Endothelial cell of umbilical vein (primary cell): ENCODE results near the gene ZNF311. TPM values are rescaled to one million over a fixed set of nuclear protein-coding genes. Genes with fewer than 3 reads are reported as not detected.
A peak's percentile ranks its signal among the peaks of the same experiment; 100 is the strongest.

ENCODE experiments used
- BruUV-seq: library from RNA; stranded (reverse); fragments of 400-500 nt; replicated peaks from 2 replicates; lab custom pipeline; 2021; lab: Mats Ljungman, UMichigan
- CTCF ChIA-PET: fragments of 300-600, 350-600 bp; sonication (Branson Sonifier 250); formaldehyde crosslinking; loops from one replicate; lab custom pipeline; 2021; ENCODE audit warnings: antibody characterized with exemption, inconsistent platforms; lab: Charles Lee
- POLR2A ChIA-PET: fragments of 300-600, 350-600 bp; sonication (Branson Sonifier 250); formaldehyde crosslinking; loops from one replicate; lab custom pipeline; 2021; ENCODE audit warnings: antibody characterized with exemption, inconsistent platforms; lab: Charles Lee
- DNase-seq: peaks from one replicate; pipeline ENCODE4 v3.0.0-alpha.2; 2011; ENCODE audit warnings: low read depth, low spot score
- FAIRE-seq: peaks from 2 replicates; lab custom pipeline; 2011; peaks lifted over from hg19 to GRCh38; lab: Jason Lieb, UNC
- H2AFZ ChIP-seq: 2 replicates; pipeline ENCODE4 v1.6.0; 2012; ENCODE audit warnings: low read depth, low read length, control low read depth, inconsistent platforms
- H3K27ac ChIP-seq: 2 replicates; pipeline ENCODE4 v1.5.1; 2011; ENCODE audit warnings: low read depth, mild to moderate bottlenecking, control low read depth, low read length, moderate library complexity; ENCODE audit not compliant: insufficient read depth
- H3K27me3 ChIP-seq, 2 experiments: 2 replicates each; pipeline versions ENCODE4 v1.6.0 to v1.6.1; 2011; ENCODE audit warnings: low read length in 2 of 2, mixed read lengths in 1 of 2; ENCODE audit not compliant: control insufficient read depth in 2 of 2, insufficient read depth in 2 of 2
- H3K36me3 ChIP-seq, 2 experiments: 2 replicates in 1 of 2; 3 replicates in 1 of 2; pipeline ENCODE4 v1.5.1; 2011; ENCODE audit warnings: low read length in 2 of 2, mild to moderate bottlenecking in 1 of 2, moderate library complexity in 1 of 2; ENCODE audit not compliant: control insufficient read depth in 2 of 2, insufficient read depth in 2 of 2; ENCODE audit errors: extremely low read depth in 1 of 2
- H3K4me1 ChIP-seq: 3 replicates; pipeline ENCODE4 v1.5.1; 2011; ENCODE audit warnings: mild to moderate bottlenecking, low read length; ENCODE audit not compliant: control insufficient read depth, insufficient read depth; ENCODE audit errors: extremely low read depth
- H3K4me2 ChIP-seq: 2 replicates; pipeline ENCODE4 v1.6.1; 2011; ENCODE audit warnings: low read length, control low read depth, mixed read lengths; ENCODE audit not compliant: insufficient read depth
- H3K4me3 ChIP-seq, 3 experiments: fragments of 200-600 bp in 1 of 3; sonication (generic), shearing (Covaris generic) in 1 of 3; replicated peaks in 1 of 3; 2 replicates each; pipeline ENCODE4 v1.5.1; 2011 to 2016; ENCODE audit warnings: control low read depth in 3 of 3, low read length in 3 of 3, mild to moderate bottlenecking in 2 of 3, inconsistent platforms in 1 of 3, low read depth in 1 of 3, moderate library complexity in 1 of 3; ENCODE audit not compliant: insufficient read depth in 1 of 3
- H3K79me2 ChIP-seq: 2 replicates; pipeline ENCODE4 v1.6.0; 2012; ENCODE audit warnings: low read length, inconsistent platforms; ENCODE audit not compliant: control insufficient read depth, insufficient read depth
- H3K9ac ChIP-seq: replicated peaks from 2 replicates; pipeline ENCODE3; 2011; ENCODE audit warnings: low read length, control low read depth; ENCODE audit not compliant: insufficient read depth; ENCODE audit errors: extremely low read depth
- H3K9me1 ChIP-seq: replicated peaks from 3 replicates; pipeline ENCODE4 v1.6.0; 2011; ENCODE audit warnings: mild to moderate bottlenecking, low read length; ENCODE audit not compliant: control insufficient read depth, insufficient read depth; ENCODE audit errors: extremely low read depth
- H3K9me3 ChIP-seq: replicated peaks from 2 replicates; pipeline ENCODE4 v1.5.1; 2012; ENCODE audit warnings: low read length, inconsistent platforms; ENCODE audit not compliant: control insufficient read depth, insufficient read depth
- H4K20me1 ChIP-seq: replicated peaks from 2 replicates; pipeline ENCODE3; 2011; ENCODE audit warnings: mild to moderate bottlenecking, low read length; ENCODE audit not compliant: control insufficient read depth, insufficient read depth; ENCODE audit errors: extremely low read depth
- EZH2 ChIP-seq: IDR thresholded peaks from 2 replicates; pipeline ENCODE4 v1.6.1; 2012; ENCODE audit warnings: borderline replicate concordance, low read depth, mild to moderate bottlenecking, moderate library complexity, low read length, inconsistent platforms; ENCODE audit not compliant: severe bottlenecking
- FOS ChIP-seq: IDR thresholded peaks from 2 replicates; pipeline ENCODE4 v1.6.1; 2011; ENCODE audit warnings: mild to moderate bottlenecking, low read length, moderate library complexity, borderline replicate concordance; ENCODE audit not compliant: insufficient read depth
- GATA2 ChIP-seq: IDR thresholded peaks from 2 replicates; pipeline ENCODE4 v1.7.0; 2011; ENCODE audit warnings: low read depth, mild to moderate bottlenecking, moderate library complexity, mixed read lengths, low read length; ENCODE audit not compliant: insufficient read length, insufficient read depth
- JUN ChIP-seq: IDR thresholded peaks from 2 replicates; pipeline ENCODE4 v1.6.1; 2011; ENCODE audit warnings: borderline replicate concordance, low read depth; ENCODE audit not compliant: insufficient read length, insufficient read depth
- POLR2A ChIP-seq: IDR thresholded peaks from 2 replicates; pipeline ENCODE4 v1.6.1; 2012; ENCODE audit warnings: low read depth, mild to moderate bottlenecking, control low read depth, low read length
- POLR2AphosphoS5 ChIP-seq: IDR thresholded peaks from 2 replicates; pipeline ENCODE4 v1.6.1; 2012; ENCODE audit warnings: low read depth, mild to moderate bottlenecking, control low read depth, low read length, moderate library complexity; ENCODE audit not compliant: insufficient read depth
- dilution Hi-C: fragments of 300-500 bp; cut with MboI; formaldehyde crosslinking; loops from one replicate; pipeline ENCODE4 v1.15.0; 2019; ENCODE audit warnings: low sequenced_read_pairs; ENCODE audit not compliant: extremely low pct_ligation_motif_present
- intact Hi-C: fragments of 100-400 bp; cut with micrococcal nuclease; formaldehyde crosslinking; loops from one replicate; pipeline ENCODE4 v1.10.0; 2022
- polyA plus RNA-seq, 4 experiments: library from polyadenylated mRNA; depleted of rRNA in 3 of 4; stranded (reverse) in 3 of 4; unstranded in 1 of 4; fragments of >200 nt; gene quantifications; 2 replicates each; pipeline versions ENCODE4 v1.2.1 to v1.2.3, GENCODE V29; 2011 to 2012; ENCODE audit warnings: missing spikeins in 1 of 4
- total RNA-seq: library from RNA; stranded (reverse); gene quantifications from 2 replicates; pipeline ENCODE4 v1.2.3, GENCODE V29; 2021
- TF ChIP-seq, protein P1 (sequence below): IDR thresholded peaks from 2 replicates; pipeline ENCODE4 v1.6.1; 2011; ENCODE audit not compliant: insufficient read depth, insufficient read length

The ZNF311 gene
- total and polyA plus RNA-seq, 2 donors (not counting 3 experiments of a cell fraction or from before 2014, with no cell fraction given): 0.26 to 0.35 TPM

DNA sequence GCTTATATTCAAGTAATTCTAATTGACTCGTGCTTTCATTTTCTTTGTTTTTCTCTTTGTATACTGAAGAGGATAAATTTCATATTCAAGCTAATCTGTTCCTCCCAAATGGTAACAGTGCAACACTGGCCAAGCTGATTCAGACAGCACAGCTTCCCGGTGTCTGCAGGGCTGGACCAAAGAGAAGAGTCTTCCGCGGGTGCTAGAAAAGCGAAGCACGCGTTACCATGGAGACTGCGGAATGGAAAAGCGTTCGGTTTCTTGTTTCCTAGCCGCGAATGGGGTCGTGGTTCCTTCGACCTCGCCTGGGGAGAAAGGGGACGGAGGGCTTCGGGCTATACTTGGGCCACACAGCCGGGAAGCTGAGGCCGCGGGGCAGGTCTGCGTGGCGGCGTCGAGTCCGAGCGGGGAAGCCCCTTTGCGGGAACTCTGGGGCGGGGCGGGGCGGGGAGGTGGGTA is 6.2 kb upstream of the ZNF311 start:
- intact Hi-C loops (no loop called here), dilution Hi-C loops (no loop called here)
- BruUV-seq: no TSS peak
- H3K27ac ChIP-seq: no peak overlapping the region
- no peaks in the 10 kb centered on the region for H3K9me3 ChIP-seq
- CTCF ChIA-PET: interaction anchor here (0.9 to 1.5 kb wide), 4 partner anchors 8 to 174 kb away, joined by 3 to 13 read pairs (median 6); no protein-coding TSS in a partner anchor
- no peaks in the 10 kb centered on the region for H4K20me1 ChIP-seq
- POLR2A ChIA-PET: no interaction called here
- H3K9me1 ChIP-seq: no peaks in the 10 kb centered on the region
- peak overlapping the region; percentile 99 for H2AFZ ChIP-seq
- peak overlapping the region; percentile 45 to 80 (median 78) for H3K4me3 ChIP-seq
- peaks cover 6% of the 10 kb centered on the region for H3K4me1 ChIP-seq
- no peaks in the 10 kb centered on the region for H3K36me3 ChIP-seq
- H3K79me2 ChIP-seq: no peaks in the 10 kb centered on the region
- FAIRE-seq (peak; percentile 85), DNase-seq (peak; percentile 53)
- H3K9ac ChIP-seq: peak overlapping the region; percentile 13
- H3K27me3 ChIP-seq: peaks cover 3 to 14% of the 10 kb centered on the region in 2 experiments
- TF ChIP-seq, protein P1, sequence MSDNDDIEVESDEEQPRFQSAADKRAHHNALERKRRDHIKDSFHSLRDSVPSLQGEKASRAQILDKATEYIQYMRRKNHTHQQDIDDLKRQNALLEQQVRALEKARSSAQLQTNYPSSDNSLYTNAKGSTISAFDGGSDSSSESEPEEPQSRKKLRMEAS: no peak
- TF ChIP-seq FOS: peak; percentile 13
- TF ChIP-seq JUN: no peak
- TF ChIP-seq POLR2A: no peak
- peak overlapping the region; percentile 96 for H3K4me2 ChIP-seq

DNA sequence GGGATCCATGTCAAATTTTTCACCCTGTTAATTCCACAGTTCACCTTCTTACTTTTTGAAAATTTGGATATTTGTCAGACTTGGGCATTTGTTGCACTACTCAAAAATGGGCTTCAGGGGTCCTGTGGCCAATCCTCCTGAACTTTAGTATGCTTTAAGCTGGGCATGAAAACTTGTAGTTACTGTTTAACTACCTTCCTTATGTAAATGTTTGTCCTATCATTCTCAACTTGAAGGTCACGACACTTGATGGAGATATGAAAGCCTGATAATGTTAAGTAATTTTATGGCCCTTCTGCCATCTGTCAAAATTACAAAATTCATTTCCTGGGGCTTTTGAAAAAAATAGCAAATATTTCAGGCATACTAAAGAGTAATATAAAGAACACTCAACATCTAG is 4.2 kb upstream of the ZNF311 start:
- Histone ChIP-seq H2AFZ (no peak overlapping the region), H3K4me3 (no peak overlapping the region), H3K4me2 (no peak overlapping the region), H3K9me1 (no peaks in the 10 kb centered on the region), H3K36me3 (no peaks in the 10 kb centered on the region), H3K9ac (no peak overlapping the region), H3K79me2 (no peaks in the 10 kb centered on the region), H4K20me1 (no peaks in the 10 kb centered on the region), H3K4me1 (peaks cover 8% of the 10 kb centered on the region), H3K27me3 (peaks cover 3 to 14% of the 10 kb centered on the region in 2 experiments), H3K9me3 (no peaks in the 10 kb centered on the region), H3K27ac (no peak overlapping the region)
- no peak for FAIRE-seq
- no peak for DNase-seq
- POLR2A ChIA-PET: no interaction called here
- intact Hi-C loops (no loop called here), dilution Hi-C loops (no loop called here)
- CTCF ChIA-PET: interaction anchor here (1.0 kb wide), 1 partner anchor 10 kb away, joined by 3 read pairs; no protein-coding TSS in a partner anchor
- no TSS peak for BruUV-seq
- TF ChIP-seq EZH2 (no peak), GATA2 (no peak), JUN (no peak), POLR2AphosphoS5 (no peak)
